GM18951 (cell line): ENCODE results near the gene SLCO2A1.

Experiments used
- POLR2A ChIP-seq: IDR thresholded peaks from 4 replicates; pipeline ENCODE4 v1.6.1; 2011; ENCODE audit warnings: mild to moderate bottlenecking; ENCODE audit not compliant: insufficient read length, insufficient read depth; ENCODE audit errors: extremely low read depth
- in situ Hi-C: fragments of 300-500 bp; cut with MboI; formaldehyde crosslinking; loops from one replicate; pipeline ENCODE4 v1.12.0; 2022; ENCODE audit warnings: low sequenced_read_pairs, mixed read lengths, inconsistent platforms; ENCODE audit not compliant: unreplicated experiment

Gene SLCO2A1

DNA sequence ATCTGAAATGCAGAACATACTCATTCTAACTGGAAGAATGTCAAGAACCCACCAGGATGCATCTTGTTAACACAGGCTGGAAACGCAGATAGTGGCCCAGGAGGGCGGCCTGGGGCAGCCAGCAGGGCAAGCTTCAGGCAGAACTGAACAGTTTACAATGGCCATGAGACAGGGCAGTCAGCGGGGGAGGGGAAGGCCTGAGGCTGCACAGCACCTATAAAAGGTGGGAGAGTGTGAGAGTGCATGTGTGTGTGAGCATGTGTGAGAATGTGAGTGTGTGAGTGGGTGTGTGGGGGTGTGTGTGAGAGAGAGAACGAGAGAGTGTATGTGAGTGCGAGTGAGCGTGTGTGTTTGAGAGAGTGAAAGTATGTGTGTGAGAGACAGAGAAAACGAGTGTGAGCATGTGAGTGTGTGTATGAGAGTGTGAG is 26.8 kb upstream of the SLCO2A1 start:
- TF ChIP-seq POLR2A = no peak

DNA sequence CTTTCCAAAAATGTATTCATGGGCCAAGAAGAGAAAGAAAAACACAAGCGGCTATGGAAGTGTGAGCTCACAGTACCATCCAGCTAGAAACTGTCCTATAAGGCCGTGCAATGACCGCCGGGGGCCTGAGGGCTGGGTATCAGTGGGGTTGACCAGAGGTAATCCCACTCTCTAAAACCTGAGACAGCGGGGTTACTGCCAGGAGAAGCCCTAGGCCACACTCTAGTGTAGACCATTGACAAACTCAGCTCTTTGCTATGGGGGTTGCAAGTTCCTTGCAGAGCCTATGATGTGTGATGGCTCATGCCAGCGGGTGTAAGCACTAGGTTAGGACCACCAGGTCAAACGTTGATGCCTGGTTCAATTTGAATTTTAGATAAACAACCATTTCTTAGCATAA is 25.9 kb upstream of the SLCO2A1 start:
- in situ Hi-C loops = no loop called here

More for the DNA sequence above, 26.8 kb upstream of the SLCO2A1 start:
- in situ Hi-C loops = no loop called here

DNA sequence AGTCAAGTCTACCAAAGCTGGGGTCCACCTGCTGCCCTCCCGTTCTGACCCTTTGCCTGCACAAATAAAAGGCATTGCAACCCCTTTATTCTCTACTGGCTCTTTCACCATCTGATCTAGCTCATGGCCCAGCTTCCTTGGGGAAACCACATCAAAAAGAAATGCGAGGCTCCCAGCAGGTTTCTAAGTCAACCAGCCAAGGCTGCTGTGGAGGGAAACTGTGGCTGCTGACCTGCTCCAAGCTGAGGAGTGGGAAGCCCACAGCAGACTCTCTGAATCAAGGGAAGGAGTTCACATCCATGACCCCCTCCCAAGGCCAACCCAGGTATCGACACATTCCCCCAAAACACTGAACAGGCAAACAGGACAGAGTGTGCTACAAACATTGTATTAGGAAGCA is 25.2 kb upstream of the SLCO2A1 start:
- TF ChIP-seq POLR2A = no peak
- in situ Hi-C loops = no loop called here

More for the DNA sequence above, 25.9 kb upstream of the SLCO2A1 start:
- no peak for TF ChIP-seq POLR2A

DNA sequence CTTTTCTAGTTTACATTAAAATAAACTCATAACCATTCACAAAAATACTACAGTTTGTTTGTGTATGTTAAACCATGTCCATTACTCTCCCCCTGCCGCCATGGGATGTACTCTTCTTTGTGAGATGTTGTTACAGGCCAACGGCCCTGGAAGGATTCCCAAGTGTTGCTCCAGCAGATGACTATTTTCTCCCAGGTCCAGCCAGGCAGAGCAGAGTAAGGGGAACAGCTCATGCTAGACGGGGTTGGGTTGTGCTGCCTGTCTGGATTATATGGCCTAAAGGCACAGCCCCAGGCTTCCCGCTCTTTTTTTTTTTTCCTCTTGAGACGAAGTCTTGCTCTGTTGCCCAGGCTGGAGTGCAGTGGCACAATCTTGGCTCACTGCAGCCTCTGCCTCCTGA is 24.5 kb upstream of the SLCO2A1 start:
- in situ Hi-C loops = no loop called here
- TF ChIP-seq POLR2A = no peak

DNA sequence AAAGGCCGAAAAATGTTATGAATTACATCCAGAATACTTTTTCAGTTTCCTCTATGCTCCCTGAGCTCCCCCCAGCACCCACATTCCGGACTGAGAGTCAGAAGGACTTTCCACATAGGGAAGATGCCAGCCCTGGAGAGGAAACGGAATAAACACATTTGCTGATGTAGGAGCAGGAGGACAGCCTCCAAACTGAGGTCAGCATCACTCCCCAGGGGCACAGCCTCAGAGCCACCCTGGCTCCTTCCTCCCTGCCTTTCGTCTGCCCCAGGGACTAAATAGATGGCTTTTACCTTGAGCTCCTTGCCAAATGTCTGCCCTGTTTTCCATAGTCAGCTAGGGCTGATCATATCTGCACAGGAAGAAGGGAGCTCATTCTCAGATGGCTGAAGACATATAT is 22.6 kb upstream of the SLCO2A1 start:
- TF ChIP-seq POLR2A = no peak
- in situ Hi-C loops = no loop called here

DNA sequence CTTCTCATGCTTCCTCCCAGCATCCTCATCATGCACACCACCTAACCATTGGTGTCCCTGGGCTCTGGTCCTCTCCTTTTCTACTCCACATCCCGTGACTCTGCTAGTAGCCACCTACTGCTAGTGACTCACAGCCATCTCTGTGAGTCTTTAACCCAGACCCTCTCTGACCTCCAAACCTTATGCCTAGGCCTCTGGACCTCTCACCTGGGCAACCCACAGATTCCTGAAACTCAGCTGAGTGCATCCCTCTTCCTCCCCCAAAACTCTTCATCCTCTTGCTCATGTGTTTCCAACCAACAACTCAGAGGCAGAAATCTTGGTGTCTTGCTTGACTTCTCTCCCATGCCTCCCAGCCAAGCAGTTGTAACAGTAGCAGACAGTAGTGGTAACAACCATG is 20.0 kb upstream of the SLCO2A1 start:
- in situ Hi-C loops = no loop called here
- TF ChIP-seq POLR2A = no peak

DNA sequence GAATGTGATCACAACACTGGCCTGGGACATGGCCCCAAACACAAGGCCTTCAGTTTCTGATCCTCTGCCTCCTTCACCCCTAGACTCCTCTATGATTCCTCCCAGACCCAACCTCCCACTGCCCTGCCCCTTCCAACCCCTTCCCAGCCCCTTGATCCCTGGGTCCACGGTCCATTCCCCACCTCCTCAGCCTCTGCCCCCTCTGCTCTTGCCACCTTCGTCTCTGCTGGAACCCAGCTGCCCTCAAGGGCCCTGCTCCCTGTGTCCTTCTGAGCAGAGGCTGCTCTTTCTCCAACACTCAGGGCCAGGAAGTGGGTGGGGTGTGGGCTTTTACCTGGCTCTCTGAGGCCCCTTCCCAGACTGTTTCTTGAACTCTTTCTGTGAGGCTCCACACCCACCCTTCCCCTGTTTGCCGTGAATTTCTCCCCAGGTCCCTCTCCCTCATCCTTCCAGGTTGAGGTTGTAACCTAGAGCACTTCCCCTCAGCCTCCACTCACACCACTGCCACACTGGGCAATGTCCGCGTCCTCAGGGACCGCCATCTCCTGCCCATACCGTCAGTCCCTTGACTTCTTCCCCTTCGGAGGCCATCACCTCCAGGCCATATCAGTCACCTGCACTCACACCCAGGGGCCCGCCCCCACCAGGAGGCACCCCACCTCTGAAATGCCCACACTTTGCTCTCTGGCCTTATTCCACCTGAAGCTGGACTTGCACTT is 18.7 kb upstream of the SLCO2A1 start:
- no peak for TF ChIP-seq POLR2A
- in situ Hi-C loops = no loop called here

DNA sequence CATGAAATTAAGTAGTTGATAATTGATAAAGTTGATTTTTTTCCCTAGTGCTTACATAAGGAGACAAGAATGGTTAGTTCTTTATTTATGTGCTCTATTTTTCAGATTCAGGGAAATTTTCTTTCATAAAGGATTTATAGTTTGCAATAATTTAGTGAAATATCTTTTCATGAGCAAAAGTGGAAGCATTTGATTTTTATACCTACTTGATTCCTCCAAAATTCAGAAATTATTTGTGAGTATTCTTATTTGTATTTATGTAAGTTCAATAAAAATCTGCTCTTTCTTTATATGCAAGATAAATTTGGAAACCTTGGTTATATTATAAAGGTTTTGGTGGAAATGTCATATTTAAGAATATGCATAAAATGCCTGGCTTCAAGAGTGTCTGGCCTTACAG is 14.7 kb upstream of the SLCO2A1 start:
- in situ Hi-C loops = no loop called here
- no peak for TF ChIP-seq POLR2A

DNA sequence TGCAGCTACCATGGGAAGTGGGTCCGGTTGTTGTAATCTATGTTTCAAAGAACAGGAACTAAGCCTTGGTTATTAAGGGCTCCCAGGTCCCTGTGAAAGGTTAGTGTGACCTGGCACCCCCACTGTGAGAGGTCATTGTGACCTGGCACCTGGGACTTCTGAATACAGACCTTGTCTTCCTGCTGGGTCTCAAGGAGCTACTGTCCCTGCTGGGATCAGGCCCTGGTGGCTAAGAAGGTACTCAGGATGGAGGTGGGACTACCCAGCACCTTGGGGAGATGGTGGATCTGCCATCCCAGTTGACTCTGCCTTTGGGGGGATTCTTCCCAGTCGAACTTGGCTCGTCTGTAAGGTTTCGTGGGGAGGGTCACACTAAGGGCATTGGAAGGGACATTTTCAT is 10.3 kb upstream of the SLCO2A1 start:
- in situ Hi-C loops = no loop called here
- TF ChIP-seq POLR2A = no peak

DNA sequence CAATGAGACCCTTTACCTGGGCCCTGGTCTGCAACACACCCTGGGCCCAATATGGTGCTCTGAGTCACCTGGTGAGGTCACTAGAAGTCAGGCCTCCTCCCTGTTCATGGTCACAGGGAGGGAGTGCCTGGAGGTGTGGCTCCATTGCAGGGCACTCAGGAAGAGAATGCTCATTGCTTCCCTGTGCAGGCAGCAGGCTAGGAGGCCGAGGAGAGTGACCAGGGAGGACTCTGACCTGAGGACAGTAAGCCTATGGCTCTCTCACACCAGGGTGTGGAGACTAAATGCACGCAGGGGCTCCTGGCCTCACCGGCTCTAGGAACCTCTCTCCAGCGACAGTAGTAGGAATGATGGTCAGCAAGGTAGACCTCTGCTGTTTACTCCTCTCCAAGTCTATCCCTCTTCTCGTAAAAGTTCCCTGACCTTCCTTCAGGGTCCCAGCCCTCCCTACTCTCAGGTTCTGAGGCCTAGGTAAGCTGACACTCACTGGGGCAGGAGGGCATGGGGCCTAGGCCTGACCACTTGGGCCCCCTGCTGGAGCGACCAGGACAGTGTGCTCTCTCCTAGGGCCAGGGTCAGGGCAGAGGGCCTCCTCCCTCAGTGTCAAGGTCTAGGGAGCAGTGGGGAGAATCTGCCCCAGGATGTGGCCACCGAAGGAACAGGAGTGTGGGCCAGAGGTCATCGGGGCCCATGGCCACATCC is 9.6 kb upstream of the SLCO2A1 start:
- in situ Hi-C loops = no loop called here
- no peak for TF ChIP-seq POLR2A

DNA sequence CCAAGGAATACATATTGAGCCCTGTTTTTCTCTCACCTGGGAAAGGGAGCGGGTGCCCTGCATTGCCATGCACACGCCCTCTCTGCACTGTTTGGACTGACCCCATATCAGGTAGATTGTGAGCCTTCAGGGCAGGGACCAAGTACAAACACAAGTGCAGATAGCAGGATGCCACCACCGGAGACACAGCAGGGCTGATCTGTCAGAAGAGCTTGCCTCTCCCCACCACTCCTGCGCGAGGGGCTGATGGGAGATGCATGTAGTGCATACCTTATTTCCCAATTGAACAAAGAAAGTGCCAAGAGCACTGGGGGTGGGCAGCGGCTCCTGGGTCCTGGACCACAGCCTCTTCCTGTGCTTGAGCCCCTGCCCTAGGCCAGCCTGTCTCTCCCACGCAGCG is 9.0 kb upstream of the SLCO2A1 start:
- no peak for TF ChIP-seq POLR2A
- in situ Hi-C loops = no loop called here

DNA sequence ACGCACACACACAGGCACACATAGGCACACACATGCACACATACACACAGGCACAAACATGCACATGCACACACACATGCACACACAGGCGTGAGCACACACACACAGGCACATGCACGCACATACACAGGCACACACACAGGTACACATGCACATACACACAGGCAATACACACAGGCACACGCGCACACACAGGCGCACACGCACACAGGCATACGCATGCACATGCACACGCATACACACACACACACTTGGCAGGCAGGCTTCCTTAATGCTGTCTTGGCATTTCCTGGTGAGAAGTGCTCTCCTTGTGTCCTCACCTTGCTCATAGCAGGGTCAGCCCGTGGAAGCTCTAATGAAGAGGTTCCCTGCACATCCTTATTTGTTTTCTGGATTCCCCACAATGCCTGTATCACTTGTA is 8.4 kb upstream of the SLCO2A1 start:
- TF ChIP-seq POLR2A = no peak
- in situ Hi-C loops = no loop called here

DNA sequence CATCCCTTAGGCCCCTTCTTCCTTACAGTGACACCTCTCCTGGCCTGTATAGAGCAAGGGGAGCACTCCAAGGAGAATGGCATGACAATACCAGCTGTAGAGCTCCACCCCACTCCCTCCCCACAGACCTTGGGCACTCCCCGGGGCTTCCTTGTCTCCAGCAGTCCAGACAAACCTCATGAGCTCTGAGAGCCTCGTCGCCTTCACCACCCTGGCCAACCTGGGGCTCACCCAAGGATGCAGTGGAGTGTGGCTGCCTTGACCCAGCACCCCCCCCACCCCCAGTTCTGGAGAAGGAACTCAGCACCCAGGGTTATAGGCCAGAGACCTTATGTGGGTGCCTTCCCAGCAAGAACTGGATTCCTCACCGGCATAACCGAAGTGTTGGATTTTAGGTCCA is 7.4 kb upstream of the SLCO2A1 start:
- TF ChIP-seq POLR2A = no peak
- in situ Hi-C loops = no loop called here

DNA sequence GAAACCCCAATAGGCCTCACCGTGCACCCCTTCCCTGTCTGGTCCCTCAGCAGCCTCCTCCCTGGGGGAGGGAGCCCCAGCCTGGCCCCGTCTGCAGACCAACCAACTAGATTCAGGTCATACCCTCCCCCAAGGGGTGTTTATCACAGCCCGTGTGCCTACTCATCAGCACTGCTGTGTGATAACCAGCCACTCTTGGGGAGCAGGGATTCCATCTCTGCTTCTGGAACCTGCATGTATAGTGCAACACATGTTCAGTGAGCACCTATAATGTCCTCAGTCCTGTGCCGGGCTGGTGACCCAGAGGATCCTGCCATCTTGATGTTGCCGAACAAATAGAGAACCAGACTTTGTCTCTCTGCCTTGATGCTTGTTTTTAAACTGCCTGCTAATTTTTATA is 6.6 kb upstream of the SLCO2A1 start:
- no peak for TF ChIP-seq POLR2A
- in situ Hi-C loops = no loop called here

DNA sequence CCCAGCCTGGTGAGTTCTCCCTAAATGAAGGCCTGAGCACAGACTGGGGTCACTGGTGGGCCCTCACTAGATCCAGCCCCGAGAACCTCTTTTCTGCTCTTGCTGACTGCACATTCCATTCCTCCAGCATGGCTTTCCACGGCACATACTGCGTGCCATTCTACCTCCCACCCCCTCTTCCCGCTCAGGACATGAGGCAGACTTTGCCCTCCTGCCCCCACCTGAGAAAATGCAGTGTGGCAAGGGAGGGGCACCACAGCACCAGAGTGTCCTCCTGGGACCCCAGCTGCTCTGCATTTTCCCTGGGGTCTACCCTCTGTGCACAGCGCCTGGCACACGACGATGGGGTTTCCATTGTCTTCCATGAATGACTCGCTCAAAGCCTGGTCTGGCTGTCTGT is 6.1 kb upstream of the SLCO2A1 start:
- TF ChIP-seq POLR2A = no peak
- in situ Hi-C loops = no loop called here
